ENCODE data around the gene COL9A1.
"Not testable (repeated sequence)": the region's sequence is repeated elsewhere in the genome, so short reads cannot be mapped to it uniquely, and the experiment has no call there.

The COL9A1 gene

DNA sequence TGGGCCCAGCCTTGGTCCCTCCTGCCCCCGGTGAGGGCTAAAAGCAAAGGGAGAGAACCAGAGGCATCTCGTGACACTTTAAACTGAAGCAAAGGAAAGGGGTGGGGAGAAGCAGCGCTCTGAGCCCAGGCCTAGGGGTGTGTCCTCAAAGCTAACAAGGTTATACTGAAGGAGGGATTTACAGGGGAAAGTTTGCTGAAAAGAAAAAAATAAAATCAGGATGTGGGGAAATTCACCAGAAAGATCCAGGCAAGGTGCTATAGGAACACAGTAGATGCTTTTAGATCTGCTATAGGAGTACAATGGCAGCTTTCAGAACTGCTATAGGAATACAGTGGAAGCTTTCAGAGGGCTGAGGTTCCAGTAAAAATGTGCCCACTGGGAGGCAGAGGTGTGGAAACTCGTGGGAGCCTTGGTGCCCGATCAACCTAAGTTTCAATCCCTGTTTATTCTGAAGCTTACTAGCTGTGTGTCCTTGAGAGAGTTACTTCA lies at the start of gene COL9A1:
COL9A1 (minus strand) TSS at position 51 of the 492 bp plus-strand sequence. CDS start 160 bp downstream, outside the sequence.
- no peak for DNase-seq (ENCODE audit: low read depth in 1 of 2, low spot score in 1 of 2)

- DNase-seq (ENCODE audit: low read depth in 1 of 2, low spot score in 1 of 2), result no peak
Observed at GRCh38 chr6:70351461-70351860, 48.6 kb upstream of the COL9A1 start.

GRCh38 chr6:70345619-70346018 lies 42.7 kb upstream of the COL9A1 start:
- no peak for DNase-seq (ENCODE audit: low read depth in 1 of 2, low spot score in 1 of 2)

DNA sequence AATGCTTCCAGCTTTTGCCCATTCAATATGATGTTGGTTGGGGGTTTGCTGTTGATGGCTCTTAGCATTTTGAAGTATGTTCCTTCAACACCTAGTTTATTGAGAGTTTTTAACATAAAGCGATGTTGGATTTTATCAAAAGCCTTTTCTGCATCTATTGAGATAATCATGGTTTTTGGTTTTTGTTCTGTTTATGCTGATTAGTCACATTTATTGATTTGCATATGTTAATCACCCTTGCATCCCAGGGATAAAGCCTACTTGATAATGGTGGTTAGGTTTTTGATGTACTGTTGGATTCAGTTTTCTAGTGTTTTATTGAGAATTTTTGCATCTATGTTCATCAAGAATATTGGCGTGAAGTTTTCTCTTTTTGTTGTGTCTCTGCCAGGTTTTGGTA lies 40.4 kb upstream of the COL9A1 start:
- DNase-seq (ENCODE audit: low read depth in 1 of 2, low spot score in 1 of 2), result no peak

GRCh38 chr6:70339810-70340209 lies 36.9 kb upstream of the COL9A1 start:
- not testable (repeated sequence) for DNase-seq (ENCODE audit: low read depth in 1 of 2, low spot score in 1 of 2)

DNA sequence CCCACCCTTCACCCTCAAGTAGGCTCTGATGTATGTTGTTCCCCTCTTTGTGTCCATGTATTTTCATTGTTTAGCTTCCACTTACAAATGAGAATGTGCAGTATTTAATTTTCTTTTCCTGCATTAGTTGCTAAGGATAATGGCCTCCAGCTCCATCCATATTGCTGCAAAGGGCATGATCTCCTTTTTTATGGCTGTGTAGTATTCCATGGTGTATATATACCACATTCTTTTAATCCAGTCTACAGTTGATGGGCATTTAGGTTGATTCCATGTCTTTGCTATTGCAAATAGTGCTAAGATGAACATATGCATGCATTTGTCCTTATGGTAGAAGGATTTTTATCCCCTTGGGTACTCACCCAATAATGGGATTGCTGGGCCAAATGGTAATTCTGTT lies 35.9 kb upstream of the COL9A1 start:
- no peak for DNase-seq (ENCODE audit: low read depth in 1 of 2, low spot score in 1 of 2)

DNA sequence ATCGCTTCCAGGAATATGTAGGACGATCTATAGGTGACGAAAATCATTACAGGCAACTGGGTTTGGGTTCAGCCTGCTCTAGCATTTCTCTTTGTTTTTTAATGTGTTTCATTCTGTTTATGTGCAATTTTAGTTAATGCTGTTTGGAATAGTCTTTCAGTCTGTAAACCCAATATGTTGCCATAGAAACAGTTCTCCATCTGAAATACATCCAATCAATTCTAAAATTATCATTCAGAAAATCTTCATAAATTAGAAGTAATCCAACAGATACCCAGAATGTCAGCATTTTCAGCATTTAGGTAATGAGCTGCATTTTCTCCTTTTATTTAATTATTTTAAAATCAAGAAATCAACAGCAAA lies 34.8 kb upstream of the COL9A1 start:
- DNase-seq (ENCODE audit: low read depth in 1 of 2, low spot score in 1 of 2), result no peak

GRCh38 chr6:70336996-70337742 lies 34.3 kb upstream of the COL9A1 start:
- no peak for DNase-seq (ENCODE audit: low read depth in 1 of 2, low spot score in 1 of 2)

DNA sequence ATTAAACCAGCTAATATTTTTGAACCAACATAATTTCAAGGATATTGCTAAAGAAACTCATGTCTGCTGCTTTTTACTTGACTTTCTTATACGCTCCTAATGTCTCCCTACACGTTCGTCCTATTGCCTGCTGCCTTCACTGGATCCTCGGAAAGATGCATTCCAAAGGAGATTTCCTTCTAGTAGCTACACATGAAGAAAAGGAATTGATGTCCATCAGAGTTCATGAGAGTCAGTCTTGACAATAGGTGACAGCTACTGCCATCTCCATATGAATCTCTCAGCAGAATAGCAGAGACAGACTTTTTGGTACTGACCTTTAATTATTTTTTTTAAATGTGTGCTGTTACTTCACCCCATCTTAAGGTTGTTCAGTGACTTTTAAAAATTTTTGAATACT lies 24.2 kb upstream of the COL9A1 start:
- no peak for DNase-seq (ENCODE audit: low read depth in 1 of 2, low spot score in 1 of 2)

- no peak for DNase-seq (ENCODE audit: low read depth in 1 of 2, low spot score in 1 of 2)
Observed at GRCh38 chr6:70325009-70325408, 22.1 kb upstream of the COL9A1 start.

DNA sequence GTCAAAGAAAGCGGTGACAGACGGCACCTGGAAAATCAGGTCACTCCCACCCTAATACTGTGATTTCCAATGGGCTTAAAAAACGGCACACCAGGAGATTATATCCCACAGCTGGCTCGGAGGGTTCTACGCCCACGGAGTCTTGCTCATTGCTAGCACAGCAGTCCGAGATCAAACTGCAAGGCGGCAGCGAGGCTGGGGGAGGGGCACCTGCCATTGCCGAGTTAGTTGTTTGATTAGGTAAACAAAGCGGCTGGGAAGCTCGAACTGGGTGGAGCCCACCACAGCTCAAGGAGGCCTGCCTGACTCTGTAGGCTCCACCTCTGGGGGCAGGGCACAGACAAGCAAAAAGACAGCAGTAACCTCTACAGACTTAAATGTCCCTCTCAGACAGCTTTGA lies 14.9 kb upstream of the COL9A1 start:
- not testable (repeated sequence) for DNase-seq (ENCODE audit: low read depth in 1 of 2, low spot score in 1 of 2)

DNA sequence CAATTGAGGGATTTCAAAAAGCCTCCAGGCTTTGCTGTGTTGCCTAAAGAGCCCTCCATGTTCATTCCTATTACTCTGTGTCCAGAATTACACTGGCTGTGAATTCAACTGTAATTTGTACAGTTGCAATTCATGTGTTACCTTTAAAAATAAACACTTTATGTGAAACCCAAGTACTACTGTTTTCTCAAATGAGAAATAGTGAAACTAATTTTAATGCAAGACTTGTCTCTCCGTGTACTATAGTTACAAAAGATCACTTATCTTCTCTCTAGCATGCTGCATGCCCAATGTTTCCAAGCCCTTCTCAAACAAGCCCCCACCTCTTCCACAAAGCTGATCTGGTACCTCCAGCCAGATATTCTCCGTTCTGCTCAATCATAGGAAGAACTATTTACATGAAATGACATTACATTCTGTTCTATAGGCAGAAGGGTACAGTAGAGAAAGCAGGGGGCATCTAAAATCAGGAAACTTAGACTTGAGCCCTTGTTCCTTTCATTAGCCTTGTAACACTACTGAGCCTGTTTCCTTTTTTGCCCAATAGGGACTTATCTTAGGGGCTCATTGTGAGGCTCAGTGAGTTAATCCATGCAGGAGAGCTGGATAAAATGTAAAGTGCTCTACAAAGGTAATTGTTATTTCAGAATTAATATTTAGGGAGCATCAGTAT lies 12.3 kb upstream of the COL9A1 start:
- DNase-seq (ENCODE audit: low read depth in 1 of 2, low spot score in 1 of 2), result no peak

DNA sequence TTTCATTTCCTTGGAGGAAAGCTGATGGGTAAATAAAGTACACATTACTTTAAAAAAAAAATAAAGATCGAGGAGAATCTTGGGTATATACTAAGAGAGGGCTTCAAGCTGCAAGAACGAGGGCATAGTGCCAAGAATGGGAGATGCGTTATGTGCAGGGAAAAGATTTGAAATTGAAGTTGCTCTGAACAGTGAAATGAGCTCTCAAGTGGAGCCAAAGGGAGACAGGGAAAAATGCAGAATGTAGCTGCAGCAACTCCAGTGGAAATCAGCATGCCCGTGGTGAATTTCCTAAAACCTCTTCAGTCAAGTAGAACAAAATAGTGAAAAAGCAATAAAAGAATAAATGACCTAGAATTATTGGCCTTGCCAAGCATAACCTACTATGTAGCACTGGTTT lies 11.4 kb upstream of the COL9A1 start:
- DNase-seq (ENCODE audit: low read depth in 1 of 2, low spot score in 1 of 2), result no peak

DNA sequence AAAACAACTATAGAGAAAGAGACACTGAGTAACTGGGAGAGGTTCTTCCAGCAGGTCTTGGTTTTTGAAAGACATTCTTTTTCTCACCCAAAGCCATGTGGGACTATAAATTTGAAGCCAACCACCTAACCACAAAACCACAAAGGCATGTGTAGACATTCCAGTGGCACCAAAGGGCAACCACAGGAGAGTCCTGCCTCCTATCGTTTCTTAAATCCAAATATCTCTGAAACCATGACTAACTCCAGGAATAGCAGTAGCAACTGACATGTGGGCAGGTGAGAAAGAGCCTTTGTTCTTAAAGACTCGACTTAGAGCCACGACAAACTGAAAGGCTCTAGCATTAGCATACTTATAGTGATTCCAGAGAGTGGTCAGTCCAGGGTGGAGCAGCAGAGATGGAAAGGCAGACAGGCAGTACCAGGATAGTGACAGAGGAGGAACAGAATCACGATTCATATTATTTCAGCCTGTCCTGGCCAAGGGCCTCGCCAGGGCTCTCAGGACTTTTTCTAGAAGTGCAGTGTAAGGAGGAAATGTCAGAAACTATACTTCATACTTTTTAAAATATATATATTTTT lies 9.4 kb upstream of the COL9A1 start:
- DNase-seq (ENCODE audit: low read depth in 1 of 2, low spot score in 1 of 2), result no peak

GRCh38 chr6:70310063-70310694 lies 7.3 kb upstream of the COL9A1 start:
- DNase-seq (ENCODE audit: low read depth in 1 of 2, low spot score in 1 of 2), result peak in 1 of 2 donors; percentile 4

- DNase-seq (ENCODE audit: low read depth in 1 of 2, low spot score in 1 of 2), result no peak
Observed at GRCh38 chr6:70309243-70309642, 6.4 kb upstream of the COL9A1 start.

- not testable (repeated sequence) for DNase-seq (ENCODE audit: low read depth in 1 of 2, low spot score in 1 of 2)
Observed at GRCh38 chr6:70308142-70308541, 5.3 kb upstream of the COL9A1 start.

- DNase-seq (ENCODE audit: low read depth in 1 of 2, low spot score in 1 of 2), result no peak
Observed at GRCh38 chr6:70307008-70307407, 4.1 kb upstream of the COL9A1 start.

- DNase-seq (ENCODE audit: low read depth in 1 of 2, low spot score in 1 of 2), result no peak
Observed at GRCh38 chr6:70304616-70305015, 1.7 kb upstream of the COL9A1 start.

GRCh38 chr6:70299456-70299855 lies 3.4 kb downstream of the COL9A1 start:
- no peak for DNase-seq (ENCODE audit: low read depth in 1 of 2, low spot score in 1 of 2)

DNA sequence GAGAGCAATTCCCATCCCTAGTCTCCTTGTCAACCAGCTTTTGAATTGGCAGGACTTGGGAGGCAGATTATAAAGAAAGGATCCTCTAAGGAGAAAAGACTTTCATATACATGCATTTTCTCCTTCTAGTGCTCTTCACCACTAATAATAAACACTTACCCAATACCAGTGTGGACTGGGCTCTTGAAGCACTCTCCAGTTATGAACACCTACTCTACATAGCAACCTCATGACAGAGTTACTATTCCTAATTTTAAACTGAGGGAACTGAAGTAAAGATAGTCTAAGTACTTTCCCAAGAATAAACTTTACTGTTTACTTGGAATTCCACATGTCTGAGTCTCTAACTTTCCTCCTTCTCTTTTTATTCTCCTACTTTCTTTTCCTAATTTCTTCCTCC lies 4.8 kb downstream of the COL9A1 start:
- DNase-seq (ENCODE audit: low read depth in 1 of 2, low spot score in 1 of 2), result no peak

GRCh38 chr6:70292193-70292592 lies 10.7 kb downstream of the COL9A1 start:
- no peak for DNase-seq (ENCODE audit: low read depth in 1 of 2, low spot score in 1 of 2)
